NCI-H2196 treated with DMSO at 0.1 percent for 48 hours (cell line): ENCODE data around the gene RASAL1.
"Not testable (repeated sequence)": the region's sequence is repeated elsewhere in the genome, so short reads cannot be mapped to it uniquely, and the experiment has no call there.

Source experiments
- DNase-seq: peaks from one replicate; lab custom pipeline; 2025; ENCODE audit not compliant: unreplicated experiment; lab: John Stamatoyannopoulos, UW

The RASAL1 gene

GRCh38 chr12:113118142-113118541 lies 17.4 kb downstream of the RASAL1 start:
- DNase-seq, result no peak

GRCh38 chr12:113117684-113118083 lies 17.9 kb downstream of the RASAL1 start:
- not testable (repeated sequence) for DNase-seq

- peak; percentile 39 for DNase-seq
Measured at GRCh38 chr12:113116875-113117274, 18.7 kb downstream of the RASAL1 start.

GRCh38 chr12:113115455-113116126 lies 20.0 kb downstream of the RASAL1 start:
- DNase-seq, result no peak

GRCh38 chr12:113114447-113115178 lies 20.9 kb downstream of the RASAL1 start:
- DNase-seq, result no peak

- no peak for DNase-seq
Measured at GRCh38 chr12:113113397-113113796, 22.2 kb downstream of the RASAL1 start.

GRCh38 chr12:113112043-113112899 lies 23.3 kb downstream of the RASAL1 start:
- no peak for DNase-seq

GRCh38 chr12:113111247-113111646 lies 24.3 kb downstream of the RASAL1 start:
- no peak for DNase-seq

- no peak for DNase-seq
Measured at GRCh38 chr12:113109872-113110599, 25.5 kb downstream of the RASAL1 start.

GRCh38 chr12:113109360-113109759 lies 26.2 kb downstream of the RASAL1 start:
- DNase-seq, result no peak

- DNase-seq, result no peak
Measured at GRCh38 chr12:113108308-113108707, 27.3 kb downstream of the RASAL1 start.

- DNase-seq, result no peak
Measured at GRCh38 chr12:113106361-113106760, 29.2 kb downstream of the RASAL1 start.

GRCh38 chr12:113105606-113106271 lies 29.8 kb downstream of the RASAL1 start:
- DNase-seq, result no peak

GRCh38 chr12:113104953-113105510 lies 30.5 kb downstream of the RASAL1 start:
- DNase-seq, result no peak

- peak; percentile 59 for DNase-seq
Measured at GRCh38 chr12:113103756-113104450, 31.7 kb downstream of the RASAL1 start.

- no peak for DNase-seq
Measured at GRCh38 chr12:113102811-113103210, 32.8 kb downstream of the RASAL1 start.

- DNase-seq, result no peak
Measured at GRCh38 chr12:113101751-113102150, 33.8 kb downstream of the RASAL1 start.

- DNase-seq, result no peak
Measured at GRCh38 chr12:113099764-113100163, 35.8 kb downstream of the RASAL1 start.

GRCh38 chr12:113099364-113099763 lies 36.2 kb downstream of the RASAL1 start:
- no peak for DNase-seq
